Stimulated activated CD8-positive, alpha-beta memory T cell treated with anti-CD3 and anti-CD28 coated beads, Interleukin-7, amount 100 ng/mL, for 1 hour (primary cell): ENCODE results near the gene SMCO3.
"Not testable (repeated sequence)": the region's sequence is repeated elsewhere in the genome, so short reads cannot be mapped to it uniquely, and the experiment has no call there.

Experiments used
- DNase-seq, 2 donors: peaks; one replicate each; pipeline ENCODE4 v3.0.0-alpha.2; 2020; ENCODE audit warnings: low read depth in 2 of 2

Gene SMCO3

GRCh38 chr12:14774906-14775635, 38.9 kb downstream of the SMCO3 start:
- DNase-seq: no peak

GRCh38 chr12:14774074-14774905, 39.7 kb downstream of the SMCO3 start:
- DNase-seq: peak; percentile 58 to 67

DNA sequence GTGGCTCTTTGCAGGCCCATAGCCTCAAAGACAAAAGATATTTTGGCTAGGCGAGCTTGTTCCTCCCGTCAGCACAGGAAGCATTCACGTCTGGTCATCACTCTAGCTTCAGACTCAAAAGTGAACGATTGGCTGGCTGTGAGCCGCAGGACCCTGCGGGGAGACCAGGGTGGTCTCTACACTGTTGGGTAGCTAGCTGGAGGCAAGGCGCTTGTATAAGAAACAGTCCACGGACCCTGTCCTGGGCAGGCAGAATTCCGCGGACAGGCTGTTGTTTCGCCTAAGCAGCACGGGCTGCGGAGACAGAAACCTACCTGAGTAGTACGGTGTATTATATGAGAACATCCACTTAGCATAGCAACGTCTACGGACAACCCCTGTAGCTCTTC, 40.3 kb downstream of the SMCO3 start:
- no peak for DNase-seq

DNA sequence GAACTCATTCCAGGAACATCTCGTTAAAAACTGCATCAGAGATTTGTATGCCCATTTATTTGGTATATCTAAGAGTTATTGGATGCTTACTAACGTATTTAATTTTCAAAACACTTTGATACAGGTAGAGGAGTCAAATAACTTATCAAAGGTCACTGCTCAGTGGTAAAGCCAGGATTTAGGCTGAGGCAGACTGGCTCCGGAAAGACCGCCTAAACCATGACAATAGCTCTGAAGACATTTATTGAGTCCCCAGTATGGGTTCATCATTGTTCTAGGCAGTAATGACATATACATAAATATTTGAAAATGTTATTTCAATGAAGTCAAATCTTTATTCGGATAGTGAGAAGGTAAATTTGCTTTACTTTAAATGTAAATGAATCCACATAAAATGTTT, 41.0 kb downstream of the SMCO3 start:
- DNase-seq: no peak

DNA sequence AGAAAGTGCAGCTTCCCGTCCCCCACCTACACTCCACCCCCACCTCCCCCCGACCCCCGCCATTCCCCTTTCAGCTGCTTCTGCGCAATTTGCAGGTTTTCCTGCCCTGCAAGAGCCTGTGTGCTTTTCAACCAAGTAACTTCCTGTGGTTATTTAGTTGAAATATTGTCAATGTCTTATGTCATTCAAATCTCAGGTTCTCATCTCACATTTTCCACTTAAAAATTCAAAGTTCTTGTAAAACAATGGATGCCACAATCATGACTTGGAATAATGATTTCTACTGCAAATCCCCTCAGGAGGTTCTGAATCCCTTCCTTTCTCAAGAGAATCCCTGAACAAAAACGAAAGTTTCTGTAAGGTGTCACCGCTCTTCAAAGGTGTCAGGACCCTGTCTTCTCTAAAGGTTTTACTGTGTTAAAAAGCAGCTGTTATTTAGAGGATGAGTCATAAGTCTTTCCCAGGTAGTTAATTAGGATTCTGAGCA, 42.3 kb downstream of the SMCO3 start:
- DNase-seq: no peak

DNA sequence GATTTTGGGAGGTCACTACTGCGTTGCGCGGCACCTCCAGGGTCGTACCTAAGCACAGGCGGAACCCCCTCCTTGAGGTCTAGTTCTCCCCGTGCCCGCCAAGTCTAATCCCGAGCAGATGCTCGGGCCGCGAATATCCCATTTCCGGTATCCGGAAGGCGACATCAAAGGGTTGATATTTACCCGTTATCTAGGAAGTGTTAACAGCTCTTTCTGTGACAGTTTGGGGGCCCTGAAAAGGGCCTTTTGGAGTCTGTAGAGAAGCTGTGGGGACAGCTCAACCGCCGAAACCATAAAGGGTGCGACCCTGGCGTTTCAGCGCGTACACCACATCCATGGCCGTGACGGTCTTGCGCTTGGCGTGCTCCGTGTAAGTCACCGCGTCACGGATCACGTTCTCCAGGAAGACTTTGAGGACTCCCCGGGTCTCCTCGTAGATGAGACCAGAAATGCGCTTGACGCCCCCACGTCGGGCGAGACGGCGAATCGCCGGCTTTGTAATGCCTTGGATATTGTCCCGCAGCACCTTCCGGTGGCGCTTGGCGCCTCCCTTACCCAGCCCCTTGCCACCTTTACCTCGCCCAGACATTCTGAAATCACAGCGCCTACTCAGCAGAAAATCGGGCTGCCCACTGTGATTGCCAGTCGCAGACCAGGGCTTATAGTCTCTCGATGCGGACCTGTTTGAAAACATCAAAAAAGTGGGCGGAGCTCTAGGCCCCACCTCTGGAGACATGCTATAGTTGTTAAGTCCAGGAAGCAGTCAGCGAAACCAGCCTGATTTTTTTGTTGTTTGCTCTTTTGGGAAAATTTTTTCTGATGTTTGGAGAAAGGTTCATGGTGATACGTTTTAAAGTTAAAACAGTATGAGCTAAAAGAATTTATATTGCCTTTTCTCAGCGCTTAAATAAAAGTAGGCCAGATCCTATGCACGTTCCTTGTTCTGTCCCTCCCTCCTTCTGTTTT, 43.2 kb downstream of the SMCO3 start:
- peak; percentile 91 to 92 for DNase-seq

DNA sequence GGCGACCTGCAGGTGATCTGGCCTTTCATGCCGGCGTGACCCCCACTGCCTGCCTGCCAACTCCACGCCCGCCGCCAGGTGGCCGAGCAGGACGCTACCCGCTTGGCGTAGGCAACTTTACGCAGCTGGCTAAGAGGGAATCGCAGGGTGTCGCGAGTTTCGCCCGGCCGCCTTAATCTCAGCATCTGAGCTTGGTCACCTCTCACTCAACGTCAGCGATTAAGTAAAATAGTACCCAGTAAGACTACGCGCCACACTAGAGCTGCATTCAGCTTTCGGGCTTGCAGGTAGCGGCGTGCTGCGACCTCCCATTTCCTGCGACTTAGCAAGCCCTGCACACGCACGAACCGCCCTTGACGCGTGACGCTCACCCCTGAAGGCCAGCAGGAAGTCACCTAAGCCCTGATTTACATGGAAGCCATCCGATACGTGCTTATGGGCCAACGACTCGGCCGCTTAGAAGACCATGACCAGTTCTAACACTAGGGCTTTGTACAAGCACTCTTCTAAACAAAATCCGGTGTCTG, 44.0 kb downstream of the SMCO3 start:
- peak; percentile 74 to 75 for DNase-seq

- DNase-seq: no peak
Measured at GRCh38 chr12:14769466-14769968, 44.5 kb downstream of the SMCO3 start.

- DNase-seq: no peak
Measured at GRCh38 chr12:14768823-14769405, 45.1 kb downstream of the SMCO3 start.

DNA sequence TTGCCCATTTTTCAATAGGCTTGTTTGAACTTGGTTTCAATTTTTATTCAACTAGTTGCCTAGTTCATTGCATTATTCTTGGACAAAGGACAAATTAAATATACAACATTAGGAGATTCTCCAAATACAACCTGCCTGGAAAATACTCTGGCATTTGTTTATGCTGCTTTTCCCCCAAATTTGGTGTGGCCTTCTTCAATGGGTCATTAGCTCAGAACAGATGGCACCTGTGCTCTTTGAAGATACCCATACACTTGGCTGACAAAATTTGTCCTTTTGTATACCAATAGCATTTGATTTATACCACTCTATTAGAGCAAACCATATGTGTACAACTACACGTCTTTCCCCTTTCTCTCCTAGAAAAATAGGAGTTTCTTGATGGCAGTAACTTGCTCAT, 46.4 kb downstream of the SMCO3 start:
- no peak for DNase-seq

DNA sequence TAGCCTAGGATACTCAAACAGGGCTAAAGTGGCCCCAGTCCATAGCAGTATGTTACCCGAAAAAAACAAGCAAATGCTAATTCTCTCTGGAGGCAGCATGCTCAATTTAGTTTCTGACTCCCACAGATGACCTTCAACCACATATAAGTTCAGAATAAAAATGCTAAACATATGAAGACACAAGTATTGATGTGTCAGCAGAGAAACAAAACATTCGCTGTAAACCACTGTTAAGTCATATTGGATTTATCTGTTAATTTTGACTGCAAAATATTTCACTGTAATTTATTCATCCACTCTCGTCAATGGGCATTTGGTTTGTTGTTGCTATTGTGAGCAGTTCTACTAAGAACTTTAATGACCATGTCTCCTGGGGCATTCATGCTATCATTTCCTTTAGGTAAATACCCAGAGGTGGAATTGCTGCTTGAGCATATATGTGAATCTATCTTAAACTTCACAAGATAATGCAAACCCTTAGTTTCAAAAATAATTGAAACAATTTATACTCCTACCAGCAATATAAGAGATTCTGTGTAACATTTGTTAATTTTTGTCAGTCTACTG, 47.2 kb downstream of the SMCO3 start:
- no peak for DNase-seq

- not testable (repeated sequence) for DNase-seq
Measured at GRCh38 chr12:14766020-14766419, 48.0 kb downstream of the SMCO3 start.

DNA sequence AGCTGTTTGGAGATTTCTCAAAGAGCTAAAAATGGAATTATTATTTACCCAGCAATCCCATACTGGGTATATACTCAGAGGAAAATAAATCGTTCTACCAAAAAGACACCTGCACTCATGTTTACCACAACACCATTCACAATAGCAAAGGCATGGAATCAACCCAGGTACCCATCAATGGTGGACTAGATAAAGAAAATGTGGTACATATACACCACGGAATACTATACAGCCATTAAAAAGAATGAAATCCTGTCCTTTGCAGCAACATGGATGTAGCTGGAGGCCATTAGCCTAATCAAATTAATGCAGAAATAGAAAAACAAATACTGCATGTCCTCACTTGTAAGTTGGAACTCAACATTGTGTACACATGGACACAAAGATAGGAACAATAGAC, 48.6 kb downstream of the SMCO3 start:
- no peak for DNase-seq

DNA sequence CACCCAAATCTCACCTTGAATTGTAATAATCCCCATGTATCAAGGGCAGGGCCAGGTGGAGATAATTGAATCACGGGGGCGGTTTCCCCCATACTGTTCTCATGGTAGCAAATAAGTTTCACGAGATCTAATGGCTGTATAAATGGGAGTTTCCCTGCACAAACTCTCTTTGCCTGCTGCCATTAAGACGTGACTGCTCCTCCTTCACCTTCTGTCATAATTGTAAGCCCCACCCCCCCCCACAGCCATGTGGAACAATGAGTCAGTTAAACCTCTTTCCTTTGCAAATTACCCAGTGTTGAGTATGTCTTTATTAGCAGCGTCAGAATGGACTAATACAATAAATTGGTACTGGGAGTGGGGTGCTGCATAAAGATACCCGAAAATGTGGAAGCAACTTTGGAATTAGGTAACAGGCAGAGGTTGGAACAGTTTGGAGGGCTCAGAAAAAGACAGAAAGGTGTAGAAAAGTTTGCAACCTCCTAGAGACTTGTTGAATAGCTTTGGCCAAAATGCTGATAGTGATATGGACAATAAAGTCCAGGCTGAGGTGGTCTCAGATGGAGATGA, 54.2 kb downstream of the SMCO3 start:
- not testable (repeated sequence) for DNase-seq

GRCh38 chr12:14756334-14757143, 57.4 kb downstream of the SMCO3 start:
- no peak for DNase-seq
